HG02973 (cell line): ENCODE results near the gene MALRD1.

Source experiments
- ATAC-seq: cut with Tn5 transposase; IDR thresholded peaks from one replicate; pipeline ENCODE4 v1.9.1; 2021; ENCODE audit warnings: moderate library complexity; ENCODE audit not compliant: unreplicated experiment

Gene MALRD1

DNA sequence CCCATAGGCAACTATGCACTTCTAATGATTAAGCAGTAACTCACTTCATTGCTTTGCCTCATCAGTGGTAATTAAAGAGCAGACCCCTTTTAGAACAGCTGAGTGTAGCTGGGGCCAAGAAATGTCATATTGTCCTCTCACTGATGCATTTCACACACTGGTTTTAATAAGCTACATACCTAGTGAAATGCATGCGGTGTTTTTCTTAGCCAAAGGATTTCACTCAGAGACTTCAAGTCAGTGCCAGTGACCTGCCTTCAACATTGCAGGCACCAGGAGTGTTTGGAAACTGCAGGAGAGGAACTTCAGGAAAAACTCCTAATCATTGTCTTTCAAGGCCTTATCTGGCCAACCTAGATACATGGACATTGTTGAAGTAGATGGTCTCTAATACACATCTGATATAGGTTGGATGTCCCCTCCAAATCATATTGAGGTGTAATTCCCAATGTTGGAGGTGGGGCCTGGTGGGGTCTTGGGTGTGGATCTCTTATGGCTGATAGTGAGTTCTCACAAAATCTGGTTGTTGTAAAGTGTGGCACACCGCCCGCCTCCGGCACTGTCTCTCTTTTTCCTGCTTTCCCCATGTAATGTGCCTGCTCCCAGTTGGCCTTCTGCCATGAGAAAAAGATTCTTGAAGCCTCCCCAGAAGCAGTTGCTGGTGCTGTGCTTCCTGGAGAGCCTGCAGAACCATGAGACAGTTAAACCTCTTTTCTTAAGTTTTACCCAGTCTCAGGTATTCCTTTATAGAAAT, 515.0 kb downstream of the MALRD1 start:
- no peak for ATAC-seq

DNA sequence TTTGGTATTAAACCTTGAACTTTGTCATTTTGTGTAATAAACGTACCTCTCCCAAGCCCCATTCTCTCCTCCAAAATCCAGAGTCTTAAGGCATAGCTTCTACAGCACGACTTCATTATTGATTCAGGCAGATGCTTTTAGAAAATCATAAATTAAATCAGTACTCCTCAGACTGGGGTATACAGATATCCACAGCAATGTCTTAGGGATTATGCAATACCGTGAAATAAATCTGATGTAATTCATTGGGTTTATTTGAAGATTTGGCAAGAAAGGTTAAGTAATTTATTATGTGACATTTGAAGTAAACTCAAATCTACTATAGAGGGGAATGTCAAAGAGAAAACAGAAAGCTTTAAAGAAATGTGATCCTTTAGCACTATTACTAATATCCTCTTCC, 521.5 kb downstream of the MALRD1 start:
- no peak for ATAC-seq

DNA sequence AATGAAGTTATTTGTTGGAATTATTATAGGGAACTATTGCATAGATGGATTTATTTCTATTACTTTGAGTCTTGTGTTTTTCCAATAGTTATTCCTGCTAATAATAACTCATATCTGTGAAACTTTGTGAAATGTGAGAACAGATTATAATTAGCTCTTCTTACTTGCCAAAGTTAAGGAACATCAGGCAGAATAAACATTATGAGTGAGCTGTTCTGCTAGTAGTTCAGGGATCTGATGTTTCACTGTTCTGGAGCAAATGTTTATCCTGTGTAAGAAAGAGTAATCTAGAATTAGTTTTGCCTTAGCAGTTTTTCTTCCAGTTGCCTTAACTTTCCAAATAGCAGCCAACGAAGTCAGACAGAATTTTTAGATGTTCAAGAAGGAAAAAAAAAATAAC, 522.4 kb downstream of the MALRD1 start:
- ATAC-seq = no peak

DNA sequence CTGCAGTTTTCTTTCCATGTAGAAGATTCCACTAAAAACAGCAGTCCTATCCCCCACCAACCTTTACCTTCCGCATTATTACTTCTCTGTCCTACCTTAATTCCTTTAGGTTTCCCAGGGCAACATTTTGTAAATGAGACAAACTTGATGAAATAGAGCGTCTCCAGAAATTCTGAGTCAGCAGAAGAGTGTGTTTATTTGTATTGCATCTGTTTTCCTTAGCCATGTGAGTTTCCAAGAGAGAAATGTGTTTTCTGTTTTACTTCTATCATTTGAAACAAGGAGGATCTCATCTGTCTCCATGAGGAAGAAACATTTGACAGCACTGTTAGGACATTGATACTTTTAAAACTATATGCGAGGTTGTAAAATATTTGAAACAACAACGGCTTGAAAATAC, 523.5 kb downstream of the MALRD1 start:
- no peak for ATAC-seq

DNA sequence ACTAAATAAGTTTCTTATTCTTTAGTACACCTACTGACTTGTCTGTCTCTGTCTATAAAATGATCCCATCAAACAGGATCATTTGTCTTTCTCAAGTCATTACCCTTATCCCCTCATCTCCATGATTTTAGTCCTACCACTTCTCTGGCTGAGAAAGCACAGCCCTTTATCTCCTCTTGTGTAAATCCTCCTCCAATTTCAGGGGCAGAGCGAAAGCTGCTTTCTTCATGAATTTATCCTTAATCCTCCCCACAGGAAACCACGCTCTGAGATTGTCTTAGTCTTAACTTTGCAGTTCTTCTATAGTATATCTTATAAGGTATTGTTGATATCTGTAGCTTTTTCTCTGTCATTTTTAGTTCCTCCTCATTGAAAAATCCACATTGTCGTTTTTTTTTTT, 528.0 kb downstream of the MALRD1 start:
- no peak for ATAC-seq

DNA sequence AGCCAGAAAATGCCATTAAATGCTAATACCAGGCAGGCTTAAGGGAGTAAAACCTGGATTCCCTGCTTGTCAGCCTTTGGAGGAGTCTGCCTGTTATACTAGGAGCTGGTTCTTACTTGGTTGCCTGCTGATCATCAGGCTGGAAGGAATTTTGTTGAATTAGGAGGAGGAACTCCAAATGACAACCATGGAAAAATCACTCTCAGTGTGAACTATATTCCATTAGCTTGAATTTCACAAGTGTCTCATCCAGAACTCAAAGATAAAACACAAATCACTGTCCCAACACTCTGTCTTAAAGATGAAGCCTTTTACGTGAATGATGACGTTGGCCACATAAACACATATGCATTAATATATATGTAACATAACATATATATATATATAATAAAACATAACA, 528.8 kb downstream of the MALRD1 start:
- no peak for ATAC-seq

DNA sequence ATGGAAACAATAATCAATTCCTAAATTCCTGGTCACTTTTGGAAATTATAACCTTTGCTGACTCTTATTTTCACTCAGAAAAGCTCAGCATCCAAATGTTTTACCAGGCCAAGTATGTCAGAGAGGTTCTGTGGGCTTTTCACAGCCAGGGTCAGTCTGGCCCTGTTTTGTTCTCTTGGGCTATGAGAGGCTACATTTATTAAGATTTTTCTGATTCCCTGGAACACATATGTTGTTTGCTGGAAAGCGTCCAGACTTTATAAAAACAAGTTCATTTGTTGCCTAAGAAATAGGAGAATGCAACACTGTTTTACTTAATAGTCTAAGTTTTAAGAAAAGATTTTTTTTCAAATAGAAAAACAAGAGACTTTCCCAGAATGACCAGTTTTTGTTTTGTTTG, 529.2 kb downstream of the MALRD1 start:
- ATAC-seq = no peak

DNA sequence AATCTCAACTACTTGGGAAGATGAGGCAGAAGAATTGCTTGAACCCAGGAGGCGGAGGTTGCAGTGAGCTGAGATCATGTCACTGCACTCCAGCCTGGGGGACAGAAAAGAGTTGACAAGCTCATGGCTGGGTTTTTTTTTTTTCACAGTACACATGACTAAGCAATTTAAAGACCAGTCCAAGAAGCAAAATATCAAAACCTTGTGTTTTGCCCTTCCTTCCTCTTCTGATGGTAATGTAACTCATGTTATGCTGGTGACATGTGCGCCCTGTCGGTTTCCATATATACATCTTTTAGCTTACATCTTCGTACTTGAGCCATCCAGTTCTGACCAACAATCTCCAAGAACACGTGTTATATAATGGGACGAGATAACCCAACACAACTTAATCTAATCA, 530.0 kb downstream of the MALRD1 start:
- ATAC-seq = no peak

DNA sequence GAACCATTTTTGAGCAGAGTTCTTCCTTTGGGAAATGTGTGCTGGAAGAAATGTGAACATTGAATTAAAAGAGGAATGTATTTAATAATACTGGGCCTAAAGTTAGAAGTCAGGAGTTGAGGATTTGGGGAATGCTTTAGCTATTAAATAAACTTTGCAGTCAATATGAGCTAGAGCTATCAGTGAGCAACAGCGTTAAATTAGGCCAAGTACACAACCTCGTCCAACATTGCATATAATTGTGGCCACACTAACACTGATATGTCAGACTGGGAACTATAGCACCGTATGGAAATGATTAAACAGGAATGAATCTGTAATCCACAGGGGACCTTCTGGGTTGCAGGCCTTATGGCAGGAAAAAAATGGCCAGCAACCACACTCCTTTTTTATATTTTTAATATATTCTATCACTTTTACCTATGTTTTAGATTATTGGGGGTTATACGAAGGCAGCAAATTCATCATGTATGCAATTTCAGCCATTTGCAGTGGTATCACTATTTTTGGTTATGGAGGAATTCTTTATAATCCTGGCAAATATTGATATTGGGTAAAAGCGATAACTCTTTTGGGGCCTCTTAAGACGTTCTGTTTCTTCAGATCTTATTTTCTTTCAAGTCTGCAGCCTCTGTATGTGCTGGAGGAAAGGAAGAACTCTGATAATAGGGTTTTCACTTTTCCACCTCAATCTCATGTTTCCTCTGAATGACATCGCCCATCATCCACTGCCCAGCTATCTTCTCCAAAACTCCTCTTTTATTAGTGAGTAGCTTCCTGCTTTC, 531.4 kb downstream of the MALRD1 start:
- ATAC-seq = no peak

DNA sequence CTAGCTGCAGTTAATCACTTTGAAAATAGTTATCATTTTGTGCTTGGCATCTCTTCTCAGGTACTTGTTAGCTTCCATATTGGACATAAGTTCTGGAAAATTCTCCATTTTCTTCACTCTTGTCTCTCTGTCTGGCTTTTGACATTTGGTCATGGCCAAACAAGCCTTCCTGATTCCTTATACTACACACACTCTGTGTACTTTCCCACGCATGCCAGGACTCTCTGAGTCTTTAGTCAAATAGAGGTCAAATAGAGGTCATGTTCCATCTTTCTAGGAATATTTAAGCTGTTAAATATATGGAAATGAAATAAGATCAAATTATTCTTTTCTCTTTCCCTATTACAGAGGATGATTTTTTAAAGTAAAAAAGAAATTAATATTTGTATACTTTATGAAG, 532.1 kb downstream of the MALRD1 start:
- ATAC-seq = no peak

DNA sequence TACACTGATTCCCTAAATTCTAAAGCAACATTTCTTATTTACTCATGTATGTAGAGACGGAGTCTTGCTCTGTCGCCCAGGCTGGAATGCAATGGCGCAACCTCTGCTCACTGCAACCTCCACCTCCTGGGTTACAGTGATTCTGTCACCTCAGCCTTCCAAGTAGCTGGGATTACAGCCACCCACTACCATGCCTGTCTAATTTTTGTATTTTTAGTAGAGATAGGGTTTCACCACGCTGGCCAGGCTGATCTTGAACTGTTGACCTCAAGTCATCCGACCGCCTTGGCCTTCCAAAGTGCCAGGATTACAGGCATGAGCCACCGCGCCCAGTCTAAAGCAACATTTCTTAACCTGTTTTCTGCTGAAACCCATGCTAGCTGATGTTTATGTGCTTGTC, 540.0 kb downstream of the MALRD1 start:
- no peak for ATAC-seq

DNA sequence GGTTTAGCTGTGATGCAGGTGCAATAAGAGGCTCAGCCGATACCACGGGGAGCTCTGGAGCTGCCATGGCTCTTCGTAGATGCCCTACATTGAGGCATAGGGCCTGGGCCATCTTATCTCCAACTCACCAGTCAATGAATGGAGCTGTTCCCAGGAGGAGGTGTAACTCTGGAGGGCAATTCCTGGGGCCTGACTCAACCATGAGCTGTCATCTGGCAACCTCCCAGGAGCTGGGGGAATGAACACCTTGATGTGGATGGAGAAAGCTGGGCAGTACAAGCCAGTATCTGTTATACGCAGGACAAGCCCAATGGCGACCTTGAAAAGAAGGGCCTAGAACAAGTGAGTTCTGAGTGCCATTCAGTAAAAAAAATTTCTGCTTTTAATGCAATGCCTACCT, 543.7 kb downstream of the MALRD1 start:
- ATAC-seq = no peak

DNA sequence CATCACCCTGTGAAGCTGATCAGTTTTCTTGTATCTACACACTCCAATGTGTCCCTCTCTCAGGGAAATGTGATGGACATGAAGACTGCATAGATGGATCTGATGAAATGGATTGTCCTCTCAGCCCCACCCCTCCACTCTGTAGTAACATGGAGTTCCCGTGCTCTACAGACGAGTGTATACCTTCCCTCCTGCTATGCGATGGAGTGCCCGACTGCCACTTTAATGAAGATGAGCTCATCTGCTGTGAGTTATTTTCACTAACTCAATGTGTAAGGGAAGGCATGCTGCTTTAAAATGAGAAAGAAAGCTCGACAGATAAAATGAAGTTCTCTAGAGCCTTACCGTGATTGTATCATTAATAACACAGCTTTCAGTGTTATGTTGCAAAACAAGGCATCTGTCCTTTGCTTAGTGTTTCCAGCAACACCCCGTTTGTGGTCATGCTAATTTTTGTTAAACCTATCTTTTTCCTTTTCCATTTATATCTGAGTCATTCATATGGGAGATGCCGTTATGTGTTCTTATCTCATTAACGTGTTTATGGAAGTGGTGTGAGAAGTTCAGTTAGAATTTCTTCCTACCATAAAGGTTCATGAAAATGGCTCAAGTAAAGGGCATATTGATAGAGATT, 546.7 kb downstream of the MALRD1 start:
- no peak for ATAC-seq

DNA sequence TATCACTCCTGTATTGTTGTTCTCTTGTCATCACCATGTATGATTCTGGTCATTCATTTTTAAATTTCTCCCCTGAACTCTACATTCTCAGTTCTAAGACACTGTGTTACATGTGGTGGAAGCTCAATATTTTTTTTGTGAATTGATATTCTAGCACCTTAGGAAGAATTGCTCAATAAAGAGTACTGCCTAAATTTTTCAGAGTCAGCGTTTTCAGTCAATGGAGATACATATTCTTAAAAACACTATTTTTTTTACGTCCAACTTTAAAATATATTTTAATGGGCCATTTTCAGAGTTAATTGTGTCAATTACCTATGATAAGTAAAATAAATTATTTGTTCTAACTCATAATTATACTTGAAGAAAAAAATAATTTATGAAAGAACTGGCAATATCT, 557.2 kb downstream of the MALRD1 start:
- ATAC-seq = no peak

DNA sequence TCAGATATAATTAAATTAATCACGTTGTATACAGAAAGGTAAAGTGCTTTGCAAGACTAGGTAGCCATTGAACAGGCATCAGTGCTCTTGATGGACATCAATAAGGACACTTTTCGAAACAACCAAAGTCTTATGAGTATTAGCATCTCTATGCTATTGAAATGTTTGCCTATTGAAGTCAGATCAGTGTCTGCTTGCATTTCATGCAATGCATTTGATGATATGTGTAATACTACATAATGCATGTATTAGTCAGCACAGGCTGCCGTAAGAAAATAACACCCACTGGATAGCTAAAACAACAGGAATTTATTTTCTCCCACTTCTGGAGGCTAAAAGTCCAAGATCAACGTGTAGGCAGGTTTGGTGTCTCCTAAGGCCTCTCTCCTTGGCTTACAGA, 558.4 kb downstream of the MALRD1 start:
- ATAC-seq = no peak

DNA sequence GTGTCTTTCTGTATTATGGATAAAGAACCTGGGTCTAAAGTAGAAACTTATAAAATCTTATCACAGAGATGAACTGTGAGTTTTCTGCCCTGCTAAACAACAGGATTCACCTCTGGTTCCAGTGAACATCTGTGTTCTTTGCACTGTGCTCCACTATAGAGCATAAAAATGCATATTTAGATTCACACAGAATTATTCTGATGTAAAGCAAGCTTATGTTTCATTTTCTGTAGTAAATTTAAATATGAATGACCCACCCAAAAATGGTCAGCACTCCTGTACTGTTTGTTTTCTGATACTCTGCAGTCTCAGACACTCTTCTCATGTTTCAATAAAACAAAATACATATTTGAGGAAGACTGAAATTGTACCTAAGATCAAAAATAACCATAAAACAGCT, 563.2 kb downstream of the MALRD1 start:
- no peak for ATAC-seq

DNA sequence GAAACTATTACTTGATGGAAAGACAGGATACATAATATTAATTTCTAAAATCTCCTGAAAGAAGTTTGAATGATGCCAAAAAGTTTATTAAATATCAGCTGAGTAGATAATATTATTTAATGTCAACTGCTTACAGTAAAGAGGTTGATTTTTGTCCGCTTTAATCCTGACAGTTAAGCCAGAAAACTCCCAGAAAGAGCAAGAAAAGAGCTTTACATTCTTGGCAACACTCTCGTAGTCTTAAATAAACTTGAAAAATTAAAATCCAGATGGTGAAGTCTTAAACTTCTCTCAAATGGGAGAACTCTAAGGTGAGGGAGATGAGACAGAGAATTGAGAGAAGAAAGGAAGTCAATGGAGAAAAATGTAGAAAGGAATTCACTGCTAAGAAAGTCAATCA, 568.4 kb downstream of the MALRD1 start:
- no peak for ATAC-seq

DNA sequence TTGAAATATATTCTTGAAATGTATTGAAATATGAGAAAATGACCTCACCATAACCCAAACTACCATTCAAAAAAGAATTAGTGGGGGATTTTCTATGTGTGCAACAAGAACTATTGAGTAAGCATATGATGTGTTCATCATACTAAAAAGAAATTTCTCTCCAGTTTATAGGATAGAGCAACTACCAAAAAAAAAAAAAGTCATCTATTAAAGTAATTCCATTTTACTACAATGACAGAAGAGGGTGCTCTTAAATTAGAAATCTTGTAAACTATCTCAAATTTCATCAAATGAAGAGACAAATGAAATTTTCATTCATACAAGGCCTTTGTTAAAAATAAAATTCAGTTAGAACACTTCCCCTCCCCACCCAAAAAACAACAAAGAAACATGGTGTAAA, 572.2 kb downstream of the MALRD1 start:
- ATAC-seq = no peak

DNA sequence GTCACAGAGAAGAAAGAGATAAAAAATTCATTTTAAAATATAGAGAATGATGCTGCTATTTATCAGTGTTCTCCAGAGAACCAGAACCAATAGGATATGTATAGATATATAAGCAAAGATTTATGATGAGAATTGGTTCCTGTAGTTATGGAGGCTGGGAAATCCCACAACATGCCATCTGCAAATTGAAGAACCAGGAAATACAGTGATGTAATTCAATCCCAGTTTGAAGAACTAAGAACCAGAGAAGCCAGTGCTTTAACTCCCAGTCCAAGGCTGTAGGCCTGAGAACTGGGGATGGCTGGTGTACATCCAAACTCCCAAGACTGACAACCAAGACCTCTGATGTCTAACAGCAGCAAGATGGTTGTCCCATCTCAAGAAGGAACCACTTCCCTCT, 574.7 kb downstream of the MALRD1 start:
- ATAC-seq = no peak

DNA sequence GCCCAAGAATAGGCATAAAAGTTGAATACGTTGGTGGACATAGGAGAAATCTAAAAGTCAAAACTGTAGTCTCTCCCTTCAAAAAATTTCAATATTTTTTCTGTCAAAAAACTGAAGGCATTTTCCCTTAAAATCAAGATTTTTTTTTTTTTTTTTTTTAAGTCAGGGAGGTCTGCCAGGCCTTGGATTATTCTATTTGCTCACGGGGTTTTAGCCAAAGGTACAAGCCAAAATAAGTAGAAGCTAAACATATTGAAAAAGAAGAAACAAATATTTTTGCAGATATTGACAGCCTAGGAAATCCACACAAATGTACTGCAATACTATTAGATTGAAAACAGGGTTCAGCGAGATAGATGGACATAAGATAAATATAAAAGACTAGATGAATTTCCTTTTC, 577.6 kb downstream of the MALRD1 start:
- ATAC-seq = no peak

DNA sequence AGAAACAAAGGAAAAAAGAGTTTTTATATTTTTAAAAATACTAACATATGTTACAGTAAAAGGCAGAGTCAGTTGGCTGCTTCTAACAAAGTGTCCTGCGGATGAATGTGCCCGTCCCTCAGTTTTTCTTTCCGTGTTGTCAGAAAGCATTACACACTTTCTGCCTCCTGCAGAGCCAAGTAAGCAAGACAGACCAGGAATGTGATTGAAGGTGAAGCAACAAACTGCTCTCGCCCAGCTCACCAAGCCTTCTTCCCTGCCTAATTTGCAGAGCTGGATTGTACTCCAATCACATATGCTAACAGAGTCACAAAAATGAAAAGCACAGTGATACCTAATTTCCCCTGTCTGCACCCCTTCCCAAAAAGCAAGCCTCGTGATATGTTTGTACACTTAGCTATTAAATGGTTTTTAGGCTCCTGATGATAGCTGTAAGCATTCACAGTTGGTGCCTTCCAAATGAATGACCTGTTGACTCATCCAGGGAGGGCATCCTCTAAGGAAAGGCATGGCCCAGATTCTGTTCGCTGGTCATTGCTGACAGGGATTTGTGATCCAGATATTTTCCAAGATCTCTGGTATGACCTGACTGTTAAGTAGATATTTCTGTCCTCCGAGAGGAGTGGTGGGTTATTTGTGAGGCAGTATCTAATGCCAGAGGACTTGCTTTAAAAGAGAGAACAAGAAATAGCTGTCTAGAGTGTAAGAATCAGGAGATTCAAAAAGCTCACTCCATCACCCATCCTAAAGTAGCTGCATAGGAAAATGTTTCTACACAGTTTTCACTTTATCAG, 580.4 kb downstream of the MALRD1 start:
- no peak for ATAC-seq
